NCI-H774 (cell line): Measurements from ENCODE around the gene DELE1.

Experiments used
- DNase-seq: peaks from one replicate; lab custom pipeline; 2025; lab: John Stamatoyannopoulos, UW

The DELE1 gene

GRCh38 chr5:141923448-141924313 lies at the start of gene DELE1:
Gene DELE1, plus strand, starts transcription at chr5:141923871. Its CDS starts 71 bp downstream, at chr5:141923942.
- peak; percentile 97 for DNase-seq

GRCh38 chr5:141873933-141874261 lies 49.8 kb upstream of the DELE1 start:
- DNase-seq, result no peak

- no peak for DNase-seq
These were observed 49.3 kb upstream of the DELE1 start for GRCh38 chr5:141874262-141874964.

- no peak for DNase-seq
These were observed 48.5 kb upstream of the DELE1 start for GRCh38 chr5:141875022-141875740.

GRCh38 chr5:141875795-141876627 lies 47.7 kb upstream of the DELE1 start:
- no peak for DNase-seq

- DNase-seq, result no peak
These were observed 46.9 kb upstream of the DELE1 start for GRCh38 chr5:141876628-141877355.

GRCh38 chr5:141877356-141878185 lies 46.1 kb upstream of the DELE1 start:
- DNase-seq, result no peak

- no peak for DNase-seq
These were observed 45.4 kb upstream of the DELE1 start, which contains the start of gene PCDH1 for GRCh38 chr5:141878186-141878710. Gene PCDH1, minus strand, starts transcription at chr5:141878410. Its CDS starts 148 bp downstream, at chr5:141878262.

- peak; percentile 87 for DNase-seq
These were observed 44.8 kb upstream of the DELE1 start for GRCh38 chr5:141878711-141879425.

- no peak for DNase-seq
These were observed 44.3 kb upstream of the DELE1 start for GRCh38 chr5:141879426-141879759.

GRCh38 chr5:141879941-141880738 lies 43.5 kb upstream of the DELE1 start:
- DNase-seq, result no peak

- DNase-seq, result no peak
These were observed 42.5 kb upstream of the DELE1 start for GRCh38 chr5:141880961-141881801.

GRCh38 chr5:141881886-141882285 lies 41.8 kb upstream of the DELE1 start:
- DNase-seq, result no peak

GRCh38 chr5:141882594-141883183 lies 41.0 kb upstream of the DELE1 start:
- peak; percentile 37 for DNase-seq

- DNase-seq, result no peak
These were observed 40.3 kb upstream of the DELE1 start for GRCh38 chr5:141883184-141883891.

GRCh38 chr5:141883892-141884318 lies 39.8 kb upstream of the DELE1 start:
- no peak for DNase-seq
